ENCODE data around the gene VPS9D1. TPM values are rescaled to one million over a fixed set of nuclear protein-coding genes. Genes with fewer than 3 reads are reported as not detected.
A peak's percentile ranks its signal among the peaks of the same experiment; 100 is the strongest.

The VPS9D1 gene
- total and polyA plus RNA-seq, 4 donors, result 3.6 to 7.2 (median 4.1) TPM

DNA sequence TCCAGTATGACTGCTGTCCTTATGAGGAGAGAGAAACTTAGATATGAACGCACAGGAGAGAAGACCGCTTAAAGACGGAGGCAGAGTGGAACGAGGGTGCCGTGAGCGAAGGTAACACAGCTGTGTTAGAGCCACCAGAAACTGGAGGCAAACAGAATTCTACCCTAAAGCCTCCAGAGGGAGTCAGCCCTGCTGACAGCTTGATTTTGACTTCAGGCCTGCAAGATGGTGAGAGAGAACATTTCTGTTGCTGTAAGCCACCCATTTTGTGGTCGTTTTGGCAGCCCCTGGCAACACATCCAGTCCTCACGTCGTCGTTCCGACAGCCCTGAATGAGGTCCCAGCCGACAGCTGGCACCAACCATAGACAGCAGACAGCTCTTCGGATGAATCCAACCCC is 16.4 kb downstream of the VPS9D1 start:
- no peak for DNase-seq (ENCODE audit: low spot score)

DNA sequence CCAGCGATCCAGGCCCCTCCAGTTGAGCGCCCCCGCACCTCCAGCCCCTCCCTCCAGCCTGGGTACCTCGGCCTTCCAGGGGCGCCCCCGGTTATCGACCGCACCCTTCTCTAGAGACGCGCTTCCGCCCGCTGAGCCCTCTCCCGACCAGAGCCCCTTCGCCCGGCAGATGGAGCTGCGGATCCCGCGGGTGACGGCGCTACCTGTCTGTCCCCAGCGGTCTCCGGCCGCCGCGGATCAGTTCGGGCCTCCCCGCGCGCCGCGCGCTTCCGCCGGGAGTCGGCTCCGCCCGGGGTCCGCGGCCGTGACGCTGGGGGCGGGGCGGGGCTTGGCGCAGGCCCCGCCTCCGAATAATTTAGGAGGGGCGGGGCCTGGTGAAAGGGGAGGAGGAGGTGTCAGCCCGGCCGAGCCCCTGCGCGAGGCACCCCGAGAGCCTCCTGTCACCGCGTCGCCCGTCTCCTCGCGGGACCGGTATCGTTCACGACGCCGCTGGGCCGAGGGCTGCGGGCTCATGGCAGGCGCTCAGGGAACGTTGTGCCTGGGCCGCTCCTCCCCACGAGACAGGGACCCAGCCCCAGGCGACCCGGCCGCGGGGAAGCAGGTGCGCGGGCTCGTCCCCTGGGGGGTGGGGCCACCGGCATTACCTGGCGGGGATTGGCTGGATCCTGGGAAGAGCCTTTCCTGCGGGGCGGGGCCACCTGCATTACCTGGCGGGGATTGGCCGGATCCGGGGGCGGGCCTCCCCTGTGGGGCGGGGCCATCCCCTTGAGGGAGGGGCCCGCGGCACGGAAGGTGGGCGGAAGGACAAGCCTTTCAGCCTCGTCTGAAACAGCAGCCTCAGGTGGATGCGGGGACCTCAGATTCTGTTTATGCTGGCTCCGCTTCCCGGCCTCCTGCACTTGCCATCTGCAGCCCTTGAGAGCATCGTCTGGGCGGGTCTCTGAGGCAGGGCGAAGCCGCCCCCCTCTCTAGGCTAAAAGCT is 19.0 kb downstream of the VPS9D1 start, which contains the start of gene SPATA2L:
Gene SPATA2L, minus strand, starts transcription at position 281 of the 982 bp plus-strand sequence. CDS start 473 bp downstream, outside the sequence.
- peaks cover 8 to 34% (median 19%) of the 10 kb centered on the region in 4 donors for H3K4me1 ChIP-seq (ENCODE audit: control insufficient read depth in 4 of 4, insufficient read depth in 4 of 4, low read length in 3 of 4)
- WGBS, result under 1% methylated on average over 97 of the region's 97 CpGs

More for the DNA sequence above, 16.4 kb downstream of the VPS9D1 start:
- Histone ChIP-seq H3K27me3 (ENCODE audit: control insufficient read depth in 4 of 4, insufficient read depth in 4 of 4, low read length in 3 of 4) (no peaks in the 10 kb centered on the region), H3K4me1 (ENCODE audit: control insufficient read depth in 4 of 4, insufficient read depth in 4 of 4, low read length in 3 of 4) (peaks cover 6 to 25% (median 17%) of the 10 kb centered on the region in 4 donors), H3K9me3 (ENCODE audit: control insufficient read depth in 4 of 4, low read length in 3 of 4) (no peaks in the 10 kb centered on the region), H3K9ac (ENCODE audit: low read depth in 1 of 2, low read length in 2 of 2) (no peak overlapping the region), H3K27ac (ENCODE audit: low read depth in 1 of 2, low read length in 2 of 2) (no peak overlapping the region), H3K4me3 (ENCODE audit: low read depth in 1 of 3, low read length in 3 of 3) (no peak overlapping the region), H3K36me3 (ENCODE audit: control insufficient read depth in 4 of 4, insufficient read depth in 3 of 4, low read depth in 1 of 4, low read length in 3 of 4) (peaks cover 0 to 6% (median under 1%) of the 10 kb centered on the region in 4 donors)
- TF ChIP-seq MAX (IDR thresholded peaks at IDR 0.05), result no peak
- TF ChIP-seq NR2F2 (IDR thresholded peaks at IDR 0.05), result no peak
- TF ChIP-seq, protein P1, sequence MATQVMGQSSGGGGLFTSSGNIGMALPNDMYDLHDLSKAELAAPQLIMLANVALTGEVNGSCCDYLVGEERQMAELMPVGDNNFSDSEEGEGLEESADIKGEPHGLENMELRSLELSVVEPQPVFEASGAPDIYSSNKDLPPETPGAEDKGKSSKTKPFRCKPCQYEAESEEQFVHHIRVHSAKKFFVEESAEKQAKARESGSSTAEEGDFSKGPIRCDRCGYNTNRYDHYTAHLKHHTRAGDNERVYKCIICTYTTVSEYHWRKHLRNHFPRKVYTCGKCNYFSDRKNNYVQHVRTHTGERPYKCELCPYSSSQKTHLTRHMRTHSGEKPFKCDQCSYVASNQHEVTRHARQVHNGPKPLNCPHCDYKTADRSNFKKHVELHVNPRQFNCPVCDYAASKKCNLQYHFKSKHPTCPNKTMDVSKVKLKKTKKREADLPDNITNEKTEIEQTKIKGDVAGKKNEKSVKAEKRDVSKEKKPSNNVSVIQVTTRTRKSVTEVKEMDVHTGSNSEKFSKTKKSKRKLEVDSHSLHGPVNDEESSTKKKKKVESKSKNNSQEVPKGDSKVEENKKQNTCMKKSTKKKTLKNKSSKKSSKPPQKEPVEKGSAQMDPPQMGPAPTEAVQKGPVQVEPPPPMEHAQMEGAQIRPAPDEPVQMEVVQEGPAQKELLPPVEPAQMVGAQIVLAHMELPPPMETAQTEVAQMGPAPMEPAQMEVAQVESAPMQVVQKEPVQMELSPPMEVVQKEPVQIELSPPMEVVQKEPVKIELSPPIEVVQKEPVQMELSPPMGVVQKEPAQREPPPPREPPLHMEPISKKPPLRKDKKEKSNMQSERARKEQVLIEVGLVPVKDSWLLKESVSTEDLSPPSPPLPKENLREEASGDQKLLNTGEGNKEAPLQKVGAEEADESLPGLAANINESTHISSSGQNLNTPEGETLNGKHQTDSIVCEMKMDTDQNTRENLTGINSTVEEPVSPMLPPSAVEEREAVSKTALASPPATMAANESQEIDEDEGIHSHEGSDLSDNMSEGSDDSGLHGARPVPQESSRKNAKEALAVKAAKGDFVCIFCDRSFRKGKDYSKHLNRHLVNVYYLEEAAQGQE (IDR thresholded peaks at IDR 0.05), result no peak
- TF ChIP-seq FOXA1 (IDR thresholded peaks at IDR 0.05), result no peak
- WGBS, result 85% methylated on average over 13 of the region's 13 CpGs

More for the DNA sequence above, 19.0 kb downstream of the VPS9D1 start, which contains the start of gene SPATA2L:
- H3K27me3 ChIP-seq (ENCODE audit: control insufficient read depth in 4 of 4, insufficient read depth in 4 of 4, low read length in 3 of 4), result no peaks in the 10 kb centered on the region
- peak within 1 kb of the TSS in 1 of 2 donors; percentile 90 for H3K9ac ChIP-seq (ENCODE audit: low read depth in 1 of 2, low read length in 2 of 2)
- H3K36me3 ChIP-seq (ENCODE audit: control insufficient read depth in 4 of 4, insufficient read depth in 3 of 4, low read depth in 1 of 4, low read length in 3 of 4), result peaks cover 0 to 3% (median 0%) of the 10 kb centered on the region in 4 donors
- H3K4me3 ChIP-seq (ENCODE audit: low read depth in 1 of 3, low read length in 3 of 3), result peak within 1 kb of the TSS; percentile 66 to 82 (median 73)
- H3K9me3 ChIP-seq (ENCODE audit: control insufficient read depth in 4 of 4, low read length in 3 of 4), result no peaks in the 10 kb centered on the region
- H3K27ac ChIP-seq (ENCODE audit: low read depth in 1 of 2, low read length in 2 of 2), result peak within 1 kb of the TSS; percentile 80 to 96
- DNase-seq (ENCODE audit: low spot score), result peak; percentile 94
- TF ChIP-seq HNF4A (conservative IDR thresholded peaks at IDR 0.05) (no peak), HNF4G (IDR thresholded peaks at IDR 0.05) (no peak), SP1 (IDR thresholded peaks at IDR 0.05) (peak; percentile 80), YY1 (IDR thresholded peaks at IDR 0.05) (peak; percentile 63), EGR1 (IDR thresholded peaks at IDR 0.05; ENCODE audit: low read depth in 2 of 2) (peak in 1 of 2 donors; percentile 58)
- TF ChIP-seq, protein P1 (IDR thresholded peaks at IDR 0.05), result peak; percentile 14
- TF ChIP-seq, protein P2, sequence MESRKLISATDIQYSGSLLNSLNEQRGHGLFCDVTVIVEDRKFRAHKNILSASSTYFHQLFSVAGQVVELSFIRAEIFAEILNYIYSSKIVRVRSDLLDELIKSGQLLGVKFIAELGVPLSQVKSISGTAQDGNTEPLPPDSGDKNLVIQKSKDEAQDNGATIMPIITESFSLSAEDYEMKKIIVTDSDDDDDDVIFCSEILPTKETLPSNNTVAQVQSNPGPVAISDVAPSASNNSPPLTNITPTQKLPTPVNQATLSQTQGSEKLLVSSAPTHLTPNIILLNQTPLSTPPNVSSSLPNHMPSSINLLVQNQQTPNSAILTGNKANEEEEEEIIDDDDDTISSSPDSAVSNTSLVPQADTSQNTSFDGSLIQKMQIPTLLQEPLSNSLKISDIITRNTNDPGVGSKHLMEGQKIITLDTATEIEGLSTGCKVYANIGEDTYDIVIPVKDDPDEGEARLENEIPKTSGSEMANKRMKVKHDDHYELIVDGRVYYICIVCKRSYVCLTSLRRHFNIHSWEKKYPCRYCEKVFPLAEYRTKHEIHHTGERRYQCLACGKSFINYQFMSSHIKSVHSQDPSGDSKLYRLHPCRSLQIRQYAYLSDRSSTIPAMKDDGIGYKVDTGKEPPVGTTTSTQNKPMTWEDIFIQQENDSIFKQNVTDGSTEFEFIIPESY (IDR thresholded peaks at IDR 0.05), result no peak

Data from liver (tissue), 9 donors.